ENCODE results near the gene SDR42E2. TPM values are rescaled to one million over a fixed set of nuclear protein-coding genes. Genes with fewer than 3 reads are reported as not detected.

SDR42E2 gene
- total and polyA plus RNA-seq, 2 of the 8 experiments (the other 6 are each of a cell fraction or from before 2014, with no cell fraction given), result 0.08 TPM; not detected in 1

DNA sequence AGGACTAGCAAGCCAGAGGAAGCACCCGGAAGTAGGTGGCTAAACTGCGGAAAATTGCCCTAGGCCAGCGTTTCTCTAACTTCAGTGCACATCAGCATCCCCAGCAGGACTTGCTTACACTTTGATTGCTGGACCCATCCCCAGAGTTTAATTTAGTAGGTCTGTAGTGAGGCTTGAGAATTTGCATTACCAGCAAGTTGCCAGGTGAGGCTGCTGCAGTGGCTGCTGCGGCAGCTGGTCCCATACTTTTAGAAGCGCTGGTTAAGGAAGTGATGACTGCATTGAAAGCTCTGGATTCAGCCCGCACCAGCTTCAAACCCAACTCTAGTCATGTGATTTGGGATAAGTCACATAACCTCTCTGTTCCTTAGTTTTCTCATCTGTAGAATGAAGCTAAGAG, 48.0 kb downstream of the SDR42E2 start:
- no peak for TF ChIP-seq BCL11A (IDR thresholded peaks at IDR 0.05; ENCODE audit: low read depth in 2 of 2, low read length in 2 of 2)
- TF ChIP-seq MAFK (IDR thresholded peaks at IDR 0.05; ENCODE audit: low read depth, low read length), result no peak
- TF ChIP-seq JUN (IDR thresholded peaks at IDR 0.05; ENCODE audit: low read depth, low read length), result no peak
- no peak for TF ChIP-seq SRF (IDR thresholded peaks at IDR 0.05; ENCODE audit: low read depth, low read length)
- H4K20me1 ChIP-seq (replicated peaks in 1 of 2; ENCODE audit: control insufficient read depth in 1 of 2, insufficient read depth in 2 of 2, low read length in 2 of 2), result peaks cover 0 to 3% of the 10 kb centered on the region in 2 experiments
- no peak overlapping the region for H3K14ac ChIP-seq (ENCODE audit: insufficient read length)
- DNase-seq (ENCODE audit: low read depth in 1 of 2, low spot score in 2 of 2), result no peak
- no peak overlapping the region for H4K91ac ChIP-seq (replicated peaks; ENCODE audit: insufficient read length, low read length)
- H3K27ac ChIP-seq (ENCODE audit: low read depth, low read length), result no peak overlapping the region; the same call in 1 of the 2 replicates
- H3K23ac ChIP-seq (ENCODE audit: insufficient read length), result no peak overlapping the region
- H3K18ac ChIP-seq (ENCODE audit: extremely low read depth, low read length), result no peak overlapping the region
- H3K4ac ChIP-seq (replicated peaks; ENCODE audit: insufficient read length, low read depth, low read length), result no peak overlapping the region
- H2AFZ ChIP-seq (ENCODE audit: low read length), result no peak overlapping the region
- peaks cover 0 to 7% (median 4%) of the 10 kb centered on the region in 4 experiments; a peak in 4 of 7 replicates for H3K4me1 ChIP-seq (replicated peaks in 1 of 4; ENCODE audit: control insufficient read depth in 3 of 4, insufficient read depth in 4 of 4, low read length in 3 of 4)
- no peak for FAIRE-seq
- H3K9me3 ChIP-seq (ENCODE audit: insufficient read depth in 2 of 2, low read depth in 1 of 2, low read length in 1 of 2), result peaks cover 0 to 6% of the 10 kb centered on the region in 2 experiments; a peak in 1 of 4 replicates
- no peak overlapping the region for H2BK15ac ChIP-seq (ENCODE audit: low read length)
- peak overlapping the region; percentile 57; the same call in 1 of the 2 replicates for H4K8ac ChIP-seq (ENCODE audit: extremely low read depth, insufficient read depth, low read length)
- no peak overlapping the region for H2BK12ac ChIP-seq (ENCODE audit: low read depth, low read length)
- H3K27me3 ChIP-seq (replicated peaks in 1 of 4; ENCODE audit: control insufficient read depth in 3 of 4, extremely low read depth in 1 of 4, insufficient read depth in 3 of 4, low read length in 3 of 4), result no peaks in the 10 kb centered on the region
- ChIA-PET CTCF (ENCODE audit: partially characterized antibody) (interaction anchor here (0.9 to 11.1 kb wide), 7 partner anchors 9 to 88 kb away, joined by 3 to 66 read pairs (median 3); no protein-coding TSS in a partner anchor), POLR2A (ENCODE audit: partially characterized antibody) (interaction anchor here (1.1 to 4.2 kb wide), 5 partner anchors 9 to 88 kb away, joined by 3 to 14 read pairs (median 4); no protein-coding TSS in a partner anchor)
- H3K79me2 ChIP-seq (ENCODE audit: control insufficient read depth in 1 of 2, insufficient read depth in 2 of 2, low read length in 2 of 2), result peaks cover 3 to 48% of the 10 kb centered on the region in 2 experiments; a peak in 3 of 4 replicates
- H3K4me3 ChIP-seq (ENCODE audit: extremely low read depth in 1 of 4, insufficient read depth in 2 of 4, low read depth in 3 of 4, low read length in 4 of 4), result no peak overlapping the region
- 88% methylated on average over 6 of the region's 6 CpGs; no CpG with 5 or more reads in 1 of the 2 experiments for WGBS, 2 experiments (ENCODE audit: extremely low coverage in 1 of 2, insufficient coverage in 1 of 2, insufficient read length in 1 of 2, insufficient replicate concordance in 2 of 2, low coverage in 1 of 2, low lambda C conversion rate in 2 of 2, missing lambda C conversion rate in 1 of 2)
- H2AK5ac ChIP-seq (ENCODE audit: low read depth, low read length), result no peak overlapping the region
- no peak overlapping the region for H3K56ac ChIP-seq (replicated peaks; ENCODE audit: insufficient read length, low read depth, low read length)
- no peak overlapping the region for H3K9ac ChIP-seq (replicated peaks in 1 of 4; ENCODE audit: extremely low read depth in 1 of 4, low read depth in 3 of 4, low read length in 3 of 4)
- H3K23me2 ChIP-seq (ENCODE audit: low read depth, low read length), result peaks cover 6% of the 10 kb centered on the region
- H2BK20ac ChIP-seq (ENCODE audit: low read length), result no peak overlapping the region
- no peak overlapping the region for H3K4me2 ChIP-seq (ENCODE audit: insufficient read depth in 1 of 2, low read depth in 2 of 2, low read length in 2 of 2)
- H2BK120ac ChIP-seq (replicated peaks; ENCODE audit: low read depth, low read length), result no peak overlapping the region
- no peak overlapping the region for H4K5ac ChIP-seq (ENCODE audit: insufficient read length, low read depth, low read length)
- H3K36me3 ChIP-seq (ENCODE audit: control insufficient read depth in 2 of 4, insufficient read depth in 4 of 4, low read length in 3 of 4), result no peaks in the 10 kb centered on the region; a peak in 1 of 8 replicates
- no peak overlapping the region for H2BK5ac ChIP-seq (ENCODE audit: low read depth, low read length)
- H3K79me1 ChIP-seq (ENCODE audit: low read depth, low read length), result peaks cover 5% of the 10 kb centered on the region; the same call in 1 of the 2 replicates
